Brain microvascular endothelial cell (primary cell): ENCODE data around the gene MAN2C1.

Source experiments
- DNase-seq: peaks from one replicate; pipeline ENCODE4 v3.0.0-alpha.2; 2020
- H3K27ac ChIP-seq: fragments of 250-450 bp; sonication (Bioruptor Pico); 2 replicates; pipeline ENCODE4 v1.5.1; 2020; ENCODE audit warnings: mild to moderate bottlenecking, moderate library complexity
- H3K27me3 ChIP-seq: fragments of 250-450 bp; sonication (Bioruptor Pico); replicated peaks from 2 replicates; pipeline ENCODE4 v1.5.1; 2020; ENCODE audit warnings: mild to moderate bottlenecking
- H3K36me3 ChIP-seq: fragments of 250-450 bp; sonication (Bioruptor Pico); replicated peaks from 2 replicates; pipeline ENCODE4 v1.5.1; 2020; ENCODE audit warnings: mild to moderate bottlenecking
- H3K4me3 ChIP-seq: 2 replicates; pipeline ENCODE4 v1.5.1; 2011; ENCODE audit warnings: low read depth, mild to moderate bottlenecking, control low read depth, low read length, moderate library complexity
- in situ Hi-C: cut with HindIII; loops from 2 replicates; pipeline ENCODE4 v1.10.0; 2017; ENCODE audit warnings: low sequenced_read_pairs, low pct_ligation_motif_present
- TF ChIP-seq, protein P1 (sequence below): IDR thresholded peaks from 2 replicates; pipeline ENCODE4 v1.5.1; 2011; ENCODE audit warnings: low read depth, mild to moderate bottlenecking, moderate library complexity, low read length, control low read depth, inconsistent platforms; ENCODE audit errors: missing control alignments

Gene MAN2C1

GRCh38 chr15:75359537-75360250 is 8.7 kb downstream of the MAN2C1 start:
- TF ChIP-seq, protein P1, sequence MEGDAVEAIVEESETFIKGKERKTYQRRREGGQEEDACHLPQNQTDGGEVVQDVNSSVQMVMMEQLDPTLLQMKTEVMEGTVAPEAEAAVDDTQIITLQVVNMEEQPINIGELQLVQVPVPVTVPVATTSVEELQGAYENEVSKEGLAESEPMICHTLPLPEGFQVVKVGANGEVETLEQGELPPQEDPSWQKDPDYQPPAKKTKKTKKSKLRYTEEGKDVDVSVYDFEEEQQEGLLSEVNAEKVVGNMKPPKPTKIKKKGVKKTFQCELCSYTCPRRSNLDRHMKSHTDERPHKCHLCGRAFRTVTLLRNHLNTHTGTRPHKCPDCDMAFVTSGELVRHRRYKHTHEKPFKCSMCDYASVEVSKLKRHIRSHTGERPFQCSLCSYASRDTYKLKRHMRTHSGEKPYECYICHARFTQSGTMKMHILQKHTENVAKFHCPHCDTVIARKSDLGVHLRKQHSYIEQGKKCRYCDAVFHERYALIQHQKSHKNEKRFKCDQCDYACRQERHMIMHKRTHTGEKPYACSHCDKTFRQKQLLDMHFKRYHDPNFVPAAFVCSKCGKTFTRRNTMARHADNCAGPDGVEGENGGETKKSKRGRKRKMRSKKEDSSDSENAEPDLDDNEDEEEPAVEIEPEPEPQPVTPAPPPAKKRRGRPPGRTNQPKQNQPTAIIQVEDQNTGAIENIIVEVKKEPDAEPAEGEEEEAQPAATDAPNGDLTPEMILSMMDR, result no peak
- H3K36me3 ChIP-seq, result peaks cover 48% of the 10 kb centered on the region
- DNase-seq, result no peak
- no peaks in the 10 kb centered on the region for H3K27me3 ChIP-seq
- no peak overlapping the region for H3K4me3 ChIP-seq
- in situ Hi-C loops, result no loop called here
- no peak overlapping the region for H3K27ac ChIP-seq

DNA sequence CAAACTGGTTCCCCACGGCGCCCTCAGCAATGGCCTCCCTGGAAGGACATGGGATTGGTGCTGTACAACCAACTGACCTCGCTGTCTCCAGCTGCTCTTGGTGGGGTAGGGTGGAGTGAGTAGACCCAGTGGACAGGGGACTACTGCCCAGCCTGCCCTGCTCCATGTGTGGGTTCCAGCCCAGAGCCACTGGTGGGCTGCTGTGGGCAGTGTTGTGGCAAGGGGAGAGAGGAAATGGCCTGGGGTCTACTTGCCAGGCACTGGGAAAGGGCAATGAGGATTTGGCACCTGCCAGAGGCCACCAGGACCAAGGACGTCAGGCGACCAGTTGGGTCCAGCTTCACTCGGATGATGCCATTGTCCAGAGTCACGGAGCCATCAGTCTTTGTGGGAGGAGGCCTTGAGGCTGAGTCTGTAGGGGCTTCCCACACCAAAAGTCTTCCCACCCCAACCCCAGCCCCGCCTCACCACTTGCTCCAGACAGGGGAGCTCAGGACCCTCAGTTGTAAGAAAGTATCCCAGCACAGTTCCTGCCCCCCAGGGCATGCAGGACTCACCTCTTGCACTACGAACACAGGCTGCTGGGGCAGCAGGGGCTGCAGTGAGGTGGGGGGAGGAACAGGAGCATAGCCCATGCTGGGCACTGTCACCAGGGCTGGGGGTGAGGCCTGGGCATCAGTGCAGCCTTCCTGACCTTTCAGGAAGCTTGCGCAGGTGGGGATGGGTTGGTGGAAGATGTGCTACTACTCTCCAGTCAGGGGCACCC is 9.5 kb downstream of the MAN2C1 start:
- TF ChIP-seq, protein P1, result no peak
- in situ Hi-C loops, result no loop called here
- peaks cover 47% of the 10 kb centered on the region for H3K36me3 ChIP-seq

GRCh38 chr15:75357976-75358673 is 10.3 kb downstream of the MAN2C1 start:
- TF ChIP-seq, protein P1, result no peak
- H3K4me3 ChIP-seq, result no peak overlapping the region
- no peak overlapping the region for H3K27ac ChIP-seq
- in situ Hi-C loops, result no loop called here
- peaks cover 45% of the 10 kb centered on the region for H3K36me3 ChIP-seq
- DNase-seq, result no peak
- H3K27me3 ChIP-seq, result no peaks in the 10 kb centered on the region

More for the DNA sequence above, 9.5 kb downstream of the MAN2C1 start:
- no peak overlapping the region for H3K27ac ChIP-seq
- H3K27me3 ChIP-seq, result no peaks in the 10 kb centered on the region
- no peak overlapping the region for H3K4me3 ChIP-seq
- DNase-seq, result no peak

GRCh38 chr15:75356517-75356916 is 11.9 kb downstream of the MAN2C1 start:
- in situ Hi-C loops, result no loop called here
- Histone ChIP-seq H3K27ac (no peak overlapping the region), H3K27me3 (no peaks in the 10 kb centered on the region), H3K36me3 (peaks cover 34% of the 10 kb centered on the region), H3K4me3 (no peak overlapping the region)
- no peak for DNase-seq
- TF ChIP-seq, protein P1, result no peak

- Histone ChIP-seq H3K4me3 (no peak overlapping the region), H3K36me3 (peaks cover 31% of the 10 kb centered on the region), H3K27me3 (no peaks in the 10 kb centered on the region), H3K27ac (no peak overlapping the region)
- in situ Hi-C loops, result no loop called here
- TF ChIP-seq, protein P1, result no peak
- DNase-seq, result no peak
Observed at GRCh38 chr15:75356006-75356405, 12.4 kb downstream of the MAN2C1 start.
